ENCODE results near the gene RPH3AL.

Gene RPH3AL

GRCh38 chr17:352421-353212 lies at the start of gene RPH3AL:
TSS of gene RPH3AL (minus strand) at chr17:352807. CDS start at chr17:327543, 25,264 bp downstream.
- ATAC-seq (no peak), DNase-seq (no peak)

- no peak for DNase-seq
- ATAC-seq = no peak
These were observed 47.6 kb upstream of the RPH3AL start for GRCh38 chr17:400257-400656.

GRCh38 chr17:396788-397187 lies 44.2 kb upstream of the RPH3AL start:
- ATAC-seq = no peak
- DNase-seq = no peak

- ATAC-seq (no peak), DNase-seq (no peak)
These were observed 43.4 kb upstream of the RPH3AL start for GRCh38 chr17:395974-396373.

- DNase-seq (no peak), ATAC-seq (no peak)
These were observed 42.6 kb upstream of the RPH3AL start for GRCh38 chr17:395179-395578.

GRCh38 chr17:394718-395095 lies 42.1 kb upstream of the RPH3AL start:
- no peak for DNase-seq
- no peak for ATAC-seq

- no peak for DNase-seq
- ATAC-seq = no peak
These were observed 41.5 kb upstream of the RPH3AL start for GRCh38 chr17:393806-394717.

GRCh38 chr17:391850-392249 lies 39.2 kb upstream of the RPH3AL start:
- no peak for DNase-seq
- no peak for ATAC-seq

GRCh38 chr17:390025-390424 lies 37.4 kb upstream of the RPH3AL start:
- no peak for ATAC-seq
- no peak for DNase-seq

- no peak for DNase-seq
- no peak for ATAC-seq
These were observed 35.5 kb upstream of the RPH3AL start for GRCh38 chr17:388087-388486.

GRCh38 chr17:386141-386876 lies 33.7 kb upstream of the RPH3AL start:
- DNase-seq (peak; percentile 85), ATAC-seq (peak; percentile 79)

GRCh38 chr17:385836-386140 lies 33.2 kb upstream of the RPH3AL start:
- no peak for DNase-seq
- ATAC-seq = peak; percentile 35

GRCh38 chr17:385178-385835 lies 32.7 kb upstream of the RPH3AL start:
- DNase-seq (peak; percentile 24), ATAC-seq (peak; percentile 14)

- DNase-seq = no peak
- ATAC-seq = peak; percentile 20
These were observed 32.1 kb upstream of the RPH3AL start for GRCh38 chr17:384622-385177.

GRCh38 chr17:383771-384621 lies 31.4 kb upstream of the RPH3AL start:
- DNase-seq (no peak), ATAC-seq (no peak)

GRCh38 chr17:382644-383533 lies 30.3 kb upstream of the RPH3AL start:
- DNase-seq = no peak
- ATAC-seq = no peak

GRCh38 chr17:381941-382643 lies 29.5 kb upstream of the RPH3AL start:
- DNase-seq (no peak), ATAC-seq (no peak)

- ATAC-seq (no peak), DNase-seq (no peak)
These were observed 28.9 kb upstream of the RPH3AL start for GRCh38 chr17:381516-381915.
